GM12873 (cell line): Measurements from ENCODE around the gene PRSS33.

Experiments used
- TF ChIP-seq, protein P1 (sequence below): IDR thresholded peaks from 2 replicates; pipeline ENCODE4 v1.5.1; 2012; ENCODE audit warnings: low read depth, mild to moderate bottlenecking, moderate library complexity, low read length, control low read depth; ENCODE audit not compliant: insufficient read depth; ENCODE audit errors: missing control alignments

PRSS33 gene

DNA sequence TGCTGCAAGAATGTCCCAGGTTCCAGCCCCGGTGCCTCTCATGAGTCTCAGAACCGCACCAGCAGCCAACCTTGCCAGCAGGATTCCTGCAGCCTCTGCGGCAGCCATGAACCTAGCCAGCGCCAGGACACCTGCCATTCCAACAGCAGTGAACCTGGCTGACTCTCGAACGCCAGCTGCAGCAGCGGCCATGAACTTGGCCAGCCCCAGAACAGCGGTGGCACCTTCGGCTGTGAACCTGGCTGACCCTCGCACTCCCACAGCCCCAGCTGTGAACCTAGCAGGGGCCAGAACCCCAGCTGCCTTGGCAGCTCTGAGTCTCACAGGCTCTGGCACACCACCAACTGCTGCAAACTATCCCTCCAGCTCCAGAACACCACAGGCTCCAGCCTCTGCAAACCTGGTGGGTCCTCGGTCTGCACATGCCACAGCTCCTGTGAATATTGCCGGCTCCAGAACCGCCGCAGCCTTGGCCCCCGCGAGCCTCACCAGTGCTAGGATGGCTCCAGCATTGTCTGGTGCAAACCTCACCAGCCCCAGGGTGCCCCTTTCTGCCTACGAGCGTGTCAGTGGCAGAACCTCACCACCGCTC is 20.1 kb downstream of the PRSS33 start:
- TF ChIP-seq, protein P1, sequence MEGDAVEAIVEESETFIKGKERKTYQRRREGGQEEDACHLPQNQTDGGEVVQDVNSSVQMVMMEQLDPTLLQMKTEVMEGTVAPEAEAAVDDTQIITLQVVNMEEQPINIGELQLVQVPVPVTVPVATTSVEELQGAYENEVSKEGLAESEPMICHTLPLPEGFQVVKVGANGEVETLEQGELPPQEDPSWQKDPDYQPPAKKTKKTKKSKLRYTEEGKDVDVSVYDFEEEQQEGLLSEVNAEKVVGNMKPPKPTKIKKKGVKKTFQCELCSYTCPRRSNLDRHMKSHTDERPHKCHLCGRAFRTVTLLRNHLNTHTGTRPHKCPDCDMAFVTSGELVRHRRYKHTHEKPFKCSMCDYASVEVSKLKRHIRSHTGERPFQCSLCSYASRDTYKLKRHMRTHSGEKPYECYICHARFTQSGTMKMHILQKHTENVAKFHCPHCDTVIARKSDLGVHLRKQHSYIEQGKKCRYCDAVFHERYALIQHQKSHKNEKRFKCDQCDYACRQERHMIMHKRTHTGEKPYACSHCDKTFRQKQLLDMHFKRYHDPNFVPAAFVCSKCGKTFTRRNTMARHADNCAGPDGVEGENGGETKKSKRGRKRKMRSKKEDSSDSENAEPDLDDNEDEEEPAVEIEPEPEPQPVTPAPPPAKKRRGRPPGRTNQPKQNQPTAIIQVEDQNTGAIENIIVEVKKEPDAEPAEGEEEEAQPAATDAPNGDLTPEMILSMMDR = no peak

DNA sequence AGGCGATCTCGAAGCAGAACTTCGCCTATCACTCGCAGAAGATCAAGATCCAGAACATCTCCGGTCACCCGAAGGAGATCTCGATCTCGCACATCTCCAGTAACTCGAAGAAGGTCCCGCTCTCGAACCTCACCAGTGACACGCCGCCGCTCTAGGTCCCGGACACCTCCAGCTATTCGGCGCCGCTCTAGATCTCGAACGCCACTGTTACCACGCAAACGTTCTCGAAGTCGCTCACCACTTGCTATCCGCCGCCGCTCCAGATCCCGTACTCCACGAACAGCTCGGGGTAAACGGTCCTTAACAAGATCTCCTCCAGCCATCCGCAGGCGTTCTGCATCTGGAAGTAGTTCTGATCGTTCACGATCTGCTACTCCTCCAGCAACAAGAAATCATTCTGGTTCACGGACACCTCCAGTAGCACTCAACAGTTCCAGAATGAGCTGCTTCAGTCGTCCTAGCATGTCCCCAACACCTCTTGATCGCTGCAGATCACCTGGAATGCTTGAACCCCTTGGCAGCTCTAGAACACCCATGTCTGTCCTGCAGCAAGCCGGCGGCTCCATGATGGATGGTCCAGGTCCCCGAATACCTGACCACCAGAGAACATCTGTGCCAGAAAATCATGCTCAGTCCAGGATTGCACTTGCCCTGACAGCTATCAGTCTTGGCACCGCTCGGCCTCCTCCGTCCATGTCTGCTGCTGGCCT is 20.8 kb downstream of the PRSS33 start:
- TF ChIP-seq, protein P1 = no peak

DNA sequence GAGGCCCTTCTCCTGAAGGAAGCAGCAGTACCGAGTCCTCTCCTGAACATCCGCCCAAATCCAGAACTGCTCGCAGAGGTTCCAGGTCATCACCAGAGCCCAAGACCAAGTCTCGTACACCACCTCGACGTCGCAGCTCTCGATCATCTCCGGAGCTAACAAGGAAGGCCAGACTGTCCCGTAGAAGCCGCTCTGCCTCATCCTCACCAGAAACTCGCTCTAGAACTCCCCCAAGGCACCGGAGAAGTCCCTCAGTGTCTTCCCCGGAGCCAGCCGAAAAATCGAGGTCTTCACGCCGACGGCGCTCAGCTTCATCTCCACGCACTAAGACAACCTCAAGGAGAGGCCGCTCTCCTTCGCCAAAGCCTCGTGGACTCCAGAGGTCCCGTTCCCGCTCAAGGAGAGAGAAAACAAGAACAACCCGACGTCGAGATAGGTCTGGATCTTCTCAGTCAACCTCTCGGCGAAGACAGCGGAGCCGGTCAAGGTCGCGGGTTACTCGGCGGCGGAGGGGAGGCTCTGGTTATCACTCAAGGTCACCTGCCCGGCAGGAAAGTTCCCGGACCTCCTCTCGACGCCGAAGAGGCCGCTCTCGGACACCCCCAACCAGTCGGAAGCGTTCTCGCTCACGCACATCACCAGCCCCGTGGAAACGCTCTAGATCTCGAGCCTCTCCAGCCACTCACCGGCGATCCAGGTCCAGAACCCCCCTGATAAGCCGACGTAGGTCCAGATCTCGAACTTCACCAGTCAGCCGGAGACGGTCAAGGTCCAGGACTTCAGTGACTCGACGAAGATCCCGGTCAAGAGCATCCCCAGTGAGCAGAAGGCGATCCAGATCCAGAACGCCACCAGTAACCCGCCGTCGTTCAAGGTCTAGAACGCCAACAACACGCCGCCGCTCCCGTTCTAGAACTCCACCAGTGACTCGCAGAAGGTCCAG is 21.6 kb downstream of the PRSS33 start:
- TF ChIP-seq, protein P1 = no peak

DNA sequence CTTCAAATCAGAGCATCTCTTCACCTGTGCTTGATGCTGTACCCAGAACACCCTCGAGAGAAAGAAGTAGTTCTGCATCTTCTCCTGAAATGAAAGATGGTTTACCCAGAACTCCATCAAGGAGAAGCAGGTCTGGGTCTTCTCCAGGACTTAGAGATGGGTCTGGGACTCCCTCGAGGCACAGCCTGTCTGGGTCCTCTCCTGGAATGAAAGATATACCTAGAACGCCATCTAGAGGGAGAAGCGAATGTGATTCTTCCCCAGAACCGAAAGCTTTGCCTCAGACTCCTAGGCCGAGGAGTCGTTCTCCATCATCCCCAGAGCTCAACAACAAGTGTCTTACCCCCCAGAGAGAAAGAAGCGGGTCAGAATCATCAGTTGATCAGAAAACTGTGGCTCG is 22.6 kb downstream of the PRSS33 start:
- TF ChIP-seq, protein P1 = no peak

DNA sequence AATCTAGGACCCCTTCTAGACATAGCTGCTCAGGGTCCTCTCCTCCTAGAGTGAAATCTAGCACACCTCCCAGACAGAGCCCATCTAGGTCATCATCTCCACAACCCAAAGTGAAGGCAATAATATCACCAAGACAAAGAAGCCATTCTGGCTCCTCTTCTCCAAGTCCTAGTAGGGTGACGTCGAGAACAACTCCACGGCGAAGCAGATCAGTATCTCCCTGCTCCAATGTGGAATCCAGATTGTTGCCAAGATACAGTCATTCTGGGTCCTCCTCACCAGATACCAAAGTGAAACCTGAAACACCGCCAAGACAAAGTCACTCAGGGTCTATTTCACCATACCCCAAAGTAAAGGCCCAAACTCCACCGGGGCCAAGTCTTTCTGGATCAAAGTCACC is 24.2 kb downstream of the PRSS33 start:
- TF ChIP-seq, protein P1 = no peak

DNA sequence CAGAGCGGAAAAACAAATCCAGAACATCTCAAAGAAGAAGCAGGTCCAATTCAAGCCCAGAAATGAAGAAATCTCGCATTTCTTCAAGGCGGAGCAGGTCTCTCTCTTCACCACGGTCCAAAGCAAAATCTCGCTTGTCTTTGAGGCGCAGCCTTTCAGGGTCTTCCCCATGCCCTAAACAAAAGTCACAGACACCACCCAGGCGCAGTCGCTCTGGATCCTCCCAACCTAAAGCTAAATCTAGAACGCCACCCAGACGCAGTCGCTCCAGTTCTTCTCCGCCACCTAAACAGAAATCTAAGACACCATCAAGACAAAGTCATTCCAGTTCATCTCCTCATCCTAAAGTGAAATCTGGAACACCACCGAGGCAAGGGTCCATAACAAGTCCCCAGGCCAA is 24.6 kb downstream of the PRSS33 start:
- TF ChIP-seq, protein P1 = no peak
